Globus pallidus (tissue), 1 donor: ENCODE data around the gene SPINK1.
A peak's percentile ranks its signal among the peaks of the same experiment; 100 is the strongest.
"Not testable (repeated sequence)": the region's sequence is repeated elsewhere in the genome, so short reads cannot be mapped to it uniquely, and the experiment has no call there.

Source experiments
- DNase-seq: peaks from one replicate; pipeline ENCODE4 v3.0.0-alpha.2; 2015; ENCODE audit warnings: low spot score

The SPINK1 gene

GRCh38 chr5:147854894-147855773, 23.7 kb upstream of the SPINK1 start:
- no peak for DNase-seq

- no peak for DNase-seq
Measured at GRCh38 chr5:147854331-147854730, 22.9 kb upstream of the SPINK1 start.

- no peak for DNase-seq
Measured at GRCh38 chr5:147853372-147853987, 22.0 kb upstream of the SPINK1 start.

- DNase-seq, result no peak
Measured at GRCh38 chr5:147852365-147852764, 20.9 kb upstream of the SPINK1 start.

GRCh38 chr5:147851578-147851977, 20.1 kb upstream of the SPINK1 start:
- no peak for DNase-seq

GRCh38 chr5:147849226-147849625, 17.8 kb upstream of the SPINK1 start:
- no peak for DNase-seq

GRCh38 chr5:147845618-147846017, 14.1 kb upstream of the SPINK1 start:
- no peak for DNase-seq

- no peak for DNase-seq
Measured at GRCh38 chr5:147844846-147845245, 13.4 kb upstream of the SPINK1 start.

GRCh38 chr5:147842869-147843268, 11.4 kb upstream of the SPINK1 start:
- no peak for DNase-seq

- DNase-seq, result no peak
Measured at GRCh38 chr5:147836439-147836838, 5.0 kb upstream of the SPINK1 start.

- DNase-seq, result no peak
Measured at GRCh38 chr5:147835386-147835798, 3.9 kb upstream of the SPINK1 start.

- DNase-seq, result no peak
Measured at GRCh38 chr5:147832541-147832940, 1.1 kb upstream of the SPINK1 start.

- no peak for DNase-seq
Measured at GRCh38 chr5:147830035-147830434, 1.4 kb downstream of the SPINK1 start.

- DNase-seq, result not testable (repeated sequence)
Measured at GRCh38 chr5:147827017-147827416, 4.5 kb downstream of the SPINK1 start.

- DNase-seq, result no peak
Measured at GRCh38 chr5:147826361-147826760, 5.1 kb downstream of the SPINK1 start.

GRCh38 chr5:147822686-147823491, 8.6 kb downstream of the SPINK1 start:
- DNase-seq, result peak; percentile 79

- not testable (repeated sequence) for DNase-seq
Measured at GRCh38 chr5:147822222-147822621, 9.2 kb downstream of the SPINK1 start.

GRCh38 chr5:147821766-147822165, 9.7 kb downstream of the SPINK1 start:
- DNase-seq, result no peak

GRCh38 chr5:147819261-147819770, 12.2 kb downstream of the SPINK1 start:
- no peak for DNase-seq

GRCh38 chr5:147818290-147818689, 13.2 kb downstream of the SPINK1 start:
- no peak for DNase-seq

GRCh38 chr5:147813696-147814095, 17.8 kb downstream of the SPINK1 start:
- DNase-seq, result no peak
